Epithelial cell of alveolus of lung (primary cell): ENCODE data around the gene RTF2. TPM values are rescaled to one million over a fixed set of nuclear protein-coding genes. Genes with fewer than 3 reads are reported as not detected.

Source experiments
- total RNA-seq: library from RNA; depleted of rRNA; stranded (reverse); fragments of >200 nt; gene quantifications from 2 replicates; pipeline ENCODE4 v1.2.1, GENCODE V29; 2015

Gene RTF2, protein sequence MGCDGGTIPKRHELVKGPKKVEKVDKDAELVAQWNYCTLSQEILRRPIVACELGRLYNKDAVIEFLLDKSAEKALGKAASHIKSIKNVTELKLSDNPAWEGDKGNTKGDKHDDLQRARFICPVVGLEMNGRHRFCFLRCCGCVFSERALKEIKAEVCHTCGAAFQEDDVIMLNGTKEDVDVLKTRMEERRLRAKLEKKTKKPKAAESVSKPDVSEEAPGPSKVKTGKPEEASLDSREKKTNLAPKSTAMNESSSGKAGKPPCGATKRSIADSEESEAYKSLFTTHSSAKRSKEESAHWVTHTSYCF
- 60.9 and 68.2 TPM in 2 replicates for total RNA-seq

GRCh38 chr20:56468316-56469076 lies at the start of gene RTF2:
Gene RTF2 (plus strand): TSS chr20:56468627. CDS start chr20:56468698, 71 bp downstream.

GRCh38 chr20:56524444-56524843 lies 56.0 kb downstream of the RTF2 start, which contains the start of gene FAM209A:
Gene FAM209A (plus strand): TSS chr20:56524744. CDS start chr20:56524809, 65 bp downstream.

DNA sequence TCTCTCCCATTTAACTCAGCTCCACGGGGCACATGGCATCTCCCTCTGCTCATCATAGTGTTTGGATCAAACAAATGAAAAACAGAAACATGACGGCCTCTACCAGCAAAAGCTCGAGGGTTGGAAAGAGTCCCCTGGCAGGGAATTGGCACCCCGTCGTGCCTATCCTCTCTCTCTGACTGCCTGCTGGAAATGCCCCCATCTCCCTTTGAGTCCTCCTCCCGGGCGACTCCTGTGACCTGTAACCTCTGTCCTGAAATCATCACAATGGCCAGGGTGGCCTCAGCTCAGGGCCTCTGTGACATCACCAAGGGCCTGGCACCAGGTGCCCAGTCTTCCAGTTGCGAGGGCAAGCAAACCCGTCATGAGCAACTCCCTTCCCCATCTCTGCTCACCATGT lies 64.5 kb downstream of the RTF2 start, which contains the start of gene FAM209B:
FAM209B (plus strand) TSS at position 301 of the 400 bp plus-strand sequence; CDS start at position 397, 96 bp downstream.

Other genes with a start within 250 kb of the RTF2 start
- not detected in 2 replicates for gene MC3R, start 219.9 kb upstream of the RTF2 start, total RNA-seq
- gene FAM210B, start 109.7 kb upstream of the RTF2 start, total RNA-seq: 41.8 and 49.6 TPM in 2 replicates
- gene AURKA, start 76.4 kb upstream of the RTF2 start, total RNA-seq: 23.8 and 38.1 TPM in 2 replicates
- 26.8 and 40.8 TPM in 2 replicates for gene CSTF1, start 76.0 kb upstream of the RTF2 start, total RNA-seq
- gene CASS4, start 56.4 kb upstream of the RTF2 start, total RNA-seq: 0.78 and 3.5 TPM in 2 replicates
- not detected in 2 replicates for gene FAM209A, start 56.1 kb downstream of the RTF2 start, total RNA-seq
- not detected in 2 replicates for gene FAM209B, start 64.6 kb downstream of the RTF2 start, total RNA-seq
- gene TFAP2C, start 160.7 kb downstream of the RTF2 start, total RNA-seq: 0.13 TPM in 1 of 2 replicates, not detected in the other